Mesenchymal stem cell (in vitro differentiated cells and primary cell): ENCODE data around the gene PHTF1.

Experiments used
- DNase-seq: peaks from one replicate; pipeline ENCODE4 v3.0.0-alpha.2; 2013
- H2AFZ ChIP-seq: one replicate; pipeline ENCODE4 v1.6.1; 2013; ENCODE audit warnings: low read depth, mild to moderate bottlenecking, control low read depth, inconsistent platforms, low read length, moderate library complexity
- H2AK5ac ChIP-seq: 2 replicates; pipeline ENCODE4 v1.6.1; 2013; ENCODE audit warnings: low read length, moderate library complexity, mild to moderate bottlenecking, inconsistent platforms; ENCODE audit not compliant: severe bottlenecking
- H2BK120ac ChIP-seq: one replicate; pipeline ENCODE4 v1.6.1; 2013; ENCODE audit warnings: low read depth, mild to moderate bottlenecking, inconsistent platforms, low read length, moderate library complexity
- H2BK12ac ChIP-seq, 2 experiments: one replicate each; pipeline ENCODE4 v1.6.1; 2013; ENCODE audit warnings: inconsistent platforms in 2 of 2, low read length in 2 of 2, mild to moderate bottlenecking in 2 of 2, moderate library complexity in 2 of 2, control low read depth in 1 of 2
- H2BK15ac ChIP-seq: one replicate; pipeline ENCODE4 v1.6.1; 2013; ENCODE audit warnings: mild to moderate bottlenecking, low read depth, inconsistent platforms; ENCODE audit not compliant: poor library complexity, severe bottlenecking
- H2BK5ac ChIP-seq: 2 replicates; pipeline ENCODE4 v1.6.1; 2013; ENCODE audit warnings: low read depth, mild to moderate bottlenecking, low read length, control low read depth, inconsistent platforms; ENCODE audit not compliant: poor library complexity, severe bottlenecking
- H3K14ac ChIP-seq, 2 experiments: one replicate each; pipeline ENCODE4 v1.6.1; 2013; ENCODE audit warnings: inconsistent platforms in 2 of 2, low read length in 2 of 2, control low read depth in 1 of 2, mild to moderate bottlenecking in 1 of 2, moderate library complexity in 1 of 2
- H3K18ac ChIP-seq, 2 experiments: one replicate each; pipeline ENCODE4 v1.6.1; 2013; ENCODE audit warnings: inconsistent platforms in 2 of 2, low read length in 2 of 2, control low read depth in 1 of 2, low read depth in 1 of 2, mild to moderate bottlenecking in 1 of 2
- H3K23ac ChIP-seq, 2 experiments: one replicate each; pipeline ENCODE4 v1.6.1; 2013; ENCODE audit warnings: inconsistent platforms in 2 of 2, low read length in 2 of 2, mild to moderate bottlenecking in 2 of 2, moderate library complexity in 2 of 2, control low read depth in 1 of 2
- H3K27ac ChIP-seq: 2 replicates; pipeline ENCODE4 v1.5.1; 2013; ENCODE audit warnings: mild to moderate bottlenecking, moderate library complexity, low read length, control low read depth, inconsistent platforms; ENCODE audit not compliant: poor library complexity, severe bottlenecking
- H3K27me3 ChIP-seq, 2 experiments: 2 replicates each; pipeline versions ENCODE4 v1.6.1 to v1.7.0; 2013; ENCODE audit warnings: low read length in 2 of 2, mild to moderate bottlenecking in 2 of 2, moderate library complexity in 2 of 2, control low read depth in 1 of 2, inconsistent platforms in 1 of 2; ENCODE audit not compliant: control insufficient read depth in 1 of 2, insufficient read depth in 1 of 2
- H3K36me3 ChIP-seq, 2 experiments: 2 replicates each; pipeline versions ENCODE4 v1.6.1 to v1.7.0; 2013; ENCODE audit warnings: low read length in 2 of 2, control low read depth in 1 of 2, inconsistent platforms in 1 of 2, low read depth in 1 of 2, mild to moderate bottlenecking in 1 of 2; ENCODE audit not compliant: insufficient read depth in 2 of 2, control insufficient read depth in 1 of 2
- H3K4ac ChIP-seq, 2 experiments: one replicate each; pipeline ENCODE4 v1.6.1; 2013; ENCODE audit warnings: inconsistent platforms in 2 of 2, low read length in 2 of 2, mild to moderate bottlenecking in 2 of 2, moderate library complexity in 2 of 2, control low read depth in 1 of 2, low read depth in 1 of 2
- H3K4me1 ChIP-seq: 2 replicates; pipeline ENCODE4 v1.6.1; 2013; ENCODE audit warnings: low read depth, low read length, control low read depth; ENCODE audit not compliant: control insufficient read depth, insufficient read depth
- H3K4me2 ChIP-seq: 2 replicates; pipeline ENCODE4 v1.6.1; 2013; ENCODE audit warnings: low read length, mild to moderate bottlenecking, inconsistent platforms; ENCODE audit not compliant: poor library complexity, severe bottlenecking
- H3K4me3 ChIP-seq, 2 experiments: 2 replicates each; pipeline versions ENCODE4 v1.5.1 to v1.7.0; 2013; ENCODE audit warnings: low read length in 2 of 2, mild to moderate bottlenecking in 2 of 2, control low read depth in 1 of 2, low read depth in 1 of 2; ENCODE audit not compliant: insufficient read depth in 1 of 2
- H3K79me1 ChIP-seq: replicated peaks from 2 replicates; pipeline ENCODE4 v1.6.1; 2013; ENCODE audit warnings: mild to moderate bottlenecking, control low read depth, low read length, inconsistent platforms; ENCODE audit not compliant: poor library complexity, severe bottlenecking
- H3K9ac ChIP-seq: 2 replicates; pipeline ENCODE4 v1.7.0; 2013; ENCODE audit warnings: mild to moderate bottlenecking, low read length, moderate library complexity
- H3K9me3 ChIP-seq: 2 replicates; pipeline ENCODE4 v1.7.0; 2013; ENCODE audit warnings: mild to moderate bottlenecking, low read length; ENCODE audit not compliant: control insufficient read depth
- H4K8ac ChIP-seq: one replicate; pipeline ENCODE4 v1.6.1; 2013; ENCODE audit warnings: inconsistent platforms, mild to moderate bottlenecking, low read length, moderate library complexity
- H4K91ac ChIP-seq: one replicate; pipeline ENCODE4 v1.6.1; 2013; ENCODE audit warnings: mild to moderate bottlenecking, low read length, inconsistent platforms
- WGBS: methylation state at CpG from one replicate; pipeline ENCODE4 v1.1.7; 2013; ENCODE audit warnings: mixed read lengths; 5-methylcytosine and 5-hydroxymethylcytosine counted together

Gene PHTF1

GRCh38 chr1:113770031-113770430, 10.7 kb upstream of the PHTF1 start:
- Histone ChIP-seq H2BK15ac (no peak overlapping the region), H3K9me3 (no peaks in the 10 kb centered on the region), H4K91ac (no peak overlapping the region), H3K4me1 (no peaks in the 10 kb centered on the region), H3K79me1 (peaks cover 15% of the 10 kb centered on the region), H3K27ac (no peak overlapping the region), H2AK5ac (no peak overlapping the region), H3K27me3 (no peaks in the 10 kb centered on the region), H3K4ac (no peak overlapping the region), H3K4me3 (no peak overlapping the region), H3K36me3 (peaks cover 4 to 37% of the 10 kb centered on the region in 2 experiments), H2BK12ac (no peak overlapping the region), H3K14ac (no peak overlapping the region), H3K4me2 (no peak overlapping the region), H2BK120ac (no peak overlapping the region), H3K18ac (no peak overlapping the region), H2AFZ (no peak overlapping the region), H4K8ac (no peak overlapping the region), H3K9ac (no peak overlapping the region), H2BK5ac (no peak overlapping the region), H3K23ac (no peak overlapping the region)
- no peak for DNase-seq
- 100% methylated on average over 1 of the region's 1 CpG for WGBS

DNA sequence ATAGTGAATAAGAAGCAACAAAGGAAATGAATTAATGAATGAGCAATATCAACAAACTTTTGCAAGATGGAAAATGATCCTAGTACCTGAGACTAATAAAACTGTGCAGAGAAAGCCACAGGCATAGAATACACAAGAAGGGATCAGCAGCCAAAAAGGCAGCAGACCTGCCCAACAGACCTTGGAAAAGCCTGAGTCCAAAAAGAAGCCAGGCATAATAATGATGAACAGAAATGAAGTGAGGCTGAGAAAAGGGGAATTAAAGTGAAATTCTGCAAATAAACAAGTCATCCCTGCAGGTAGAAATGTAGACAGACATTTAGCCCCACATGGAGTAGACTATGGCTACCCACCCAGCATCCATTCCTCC, 10.3 kb upstream of the PHTF1 start:
- Histone ChIP-seq H4K8ac (no peak overlapping the region), H3K27ac (no peak overlapping the region), H3K18ac (no peak overlapping the region), H3K36me3 (peaks cover 3 to 42% of the 10 kb centered on the region in 2 experiments), H2AFZ (no peak overlapping the region), H2BK120ac (no peak overlapping the region), H3K4me2 (no peak overlapping the region), H3K14ac (no peak overlapping the region), H2AK5ac (no peak overlapping the region), H3K79me1 (peaks cover 14% of the 10 kb centered on the region), H3K9me3 (no peaks in the 10 kb centered on the region), H4K91ac (no peak overlapping the region), H2BK5ac (no peak overlapping the region), H2BK12ac (no peak overlapping the region), H3K9ac (no peak overlapping the region), H2BK15ac (no peak overlapping the region), H3K27me3 (no peaks in the 10 kb centered on the region), H3K4ac (no peak overlapping the region), H3K4me3 (no peak overlapping the region), H3K23ac (no peak overlapping the region), H3K4me1 (no peaks in the 10 kb centered on the region)
- no peak for DNase-seq

GRCh38 chr1:113768916-113769600, 9.8 kb upstream of the PHTF1 start:
- H3K9me3 ChIP-seq, result no peaks in the 10 kb centered on the region
- H2BK12ac ChIP-seq, result no peak overlapping the region

DNA sequence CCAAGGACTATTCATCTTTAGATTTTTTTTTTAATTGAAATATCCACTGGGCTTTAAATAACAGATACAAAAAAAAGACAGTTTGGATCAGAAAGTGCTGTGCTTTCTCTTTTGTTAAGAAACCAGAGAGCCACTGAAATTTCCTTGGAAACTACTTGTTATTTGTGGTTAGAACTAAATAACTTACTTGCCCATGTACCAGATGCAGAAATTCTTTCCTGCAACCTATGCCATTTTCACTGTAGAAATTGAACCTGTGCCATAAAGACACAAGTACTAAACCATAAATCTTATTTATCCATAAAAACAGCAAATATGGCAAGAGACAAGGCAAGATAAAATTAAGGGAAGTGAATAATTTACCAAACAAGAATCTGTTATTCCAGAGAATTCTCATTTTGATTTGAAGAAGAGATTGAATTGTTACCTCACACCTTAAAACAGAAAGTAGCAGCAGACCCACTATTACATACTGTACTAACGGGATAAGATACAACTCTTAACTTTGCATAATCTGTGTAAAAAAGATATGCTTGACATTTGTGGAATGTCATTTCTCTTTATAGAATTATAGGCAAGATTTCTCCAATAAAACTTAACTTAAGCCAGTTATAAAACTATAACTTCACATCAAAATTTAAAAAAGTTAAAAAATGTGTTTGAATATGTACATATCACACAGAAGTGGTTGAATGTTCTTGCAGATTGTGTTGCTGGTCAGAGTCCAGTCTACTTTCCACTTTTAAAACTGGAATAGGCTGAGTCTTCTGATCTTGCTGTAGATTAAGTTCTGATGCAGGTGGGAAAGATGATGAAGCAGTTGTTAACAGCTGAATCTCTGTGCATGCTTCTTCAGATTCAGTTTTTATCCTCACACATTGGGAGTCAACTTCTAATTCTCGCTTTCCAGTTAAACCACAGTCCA, 6.3 kb upstream of the PHTF1 start:
- H3K18ac ChIP-seq, result no peak overlapping the region
- H3K4ac ChIP-seq, result no peak overlapping the region
- no peak overlapping the region for H2BK12ac ChIP-seq
- H3K9ac ChIP-seq, result no peak overlapping the region
- no peaks in the 10 kb centered on the region for H3K27me3 ChIP-seq
- no peak overlapping the region for H4K8ac ChIP-seq
- no peak overlapping the region for H2BK15ac ChIP-seq
- H3K14ac ChIP-seq, result no peak overlapping the region
- no peak overlapping the region for H3K27ac ChIP-seq
- no peak overlapping the region for H3K4me3 ChIP-seq
- H2BK5ac ChIP-seq, result no peak overlapping the region
- no peak overlapping the region for H2AFZ ChIP-seq
- H2AK5ac ChIP-seq, result no peak overlapping the region
- no peaks in the 10 kb centered on the region for H3K4me1 ChIP-seq
- H3K79me1 ChIP-seq, result peaks cover 10% of the 10 kb centered on the region
- no peak overlapping the region for H3K4me2 ChIP-seq
- no peak overlapping the region for H4K91ac ChIP-seq
- no peaks in the 10 kb centered on the region for H3K9me3 ChIP-seq
- 100% methylated on average over 1 of the region's 2 CpGs for WGBS
- no peak for DNase-seq
- no peak overlapping the region for H2BK120ac ChIP-seq
- H3K23ac ChIP-seq, result no peak overlapping the region
- H3K36me3 ChIP-seq, result peaks cover 0 to 43% of the 10 kb centered on the region in 2 experiments

More at GRCh38 chr1:113768916-113769600, 9.8 kb upstream of the PHTF1 start:
- no peak overlapping the region for H2BK120ac ChIP-seq
- H2AK5ac ChIP-seq, result no peak overlapping the region
- no peak overlapping the region for H3K23ac ChIP-seq
- H3K14ac ChIP-seq, result no peak overlapping the region
- H2BK15ac ChIP-seq, result no peak overlapping the region
- no peak overlapping the region for H3K27ac ChIP-seq
- H3K4ac ChIP-seq, result no peak overlapping the region
- no peak overlapping the region for H3K4me2 ChIP-seq
- no peak overlapping the region for H3K9ac ChIP-seq
- no peak for DNase-seq
- no peak overlapping the region for H2AFZ ChIP-seq
- no peak overlapping the region for H4K91ac ChIP-seq
- H3K4me3 ChIP-seq, result no peak overlapping the region
- H3K18ac ChIP-seq, result no peak overlapping the region
- 48% methylated on average over 1 of the region's 1 CpG for WGBS
- H4K8ac ChIP-seq, result no peak overlapping the region
- H3K36me3 ChIP-seq, result peaks cover 0 to 41% of the 10 kb centered on the region in 2 experiments
- H3K4me1 ChIP-seq, result no peaks in the 10 kb centered on the region
- no peak overlapping the region for H2BK5ac ChIP-seq
- no peaks in the 10 kb centered on the region for H3K27me3 ChIP-seq
- peaks cover 13% of the 10 kb centered on the region for H3K79me1 ChIP-seq
